Choroid plexus epithelial cell (primary cell): ENCODE measurements around the gene MED15.
"Not testable (repeated sequence)": the region's sequence is repeated elsewhere in the genome, so short reads cannot be mapped to it uniquely, and the experiment has no call there.

ENCODE experiments used
- DNase-seq: peaks from one replicate; pipeline ENCODE4 v3.0.0-alpha.2; 2010; ENCODE audit warnings: low read depth
- H3K4me3 ChIP-seq: 2 replicates; pipeline ENCODE4 v1.5.1; 2011; ENCODE audit warnings: low read depth, mild to moderate bottlenecking, control low read depth, low read length, moderate library complexity
- CTCF ChIP-seq: conservative IDR thresholded peaks from 2 replicates; pipeline ENCODE4 v1.5.1; 2011; ENCODE audit warnings: low read depth, mild to moderate bottlenecking, control low read depth, inconsistent platforms, low read length, moderate library complexity

Gene MED15

GRCh38 chr22:20506543-20507252 lies 712 bp upstream of the MED15 start:
- H3K4me3 ChIP-seq, result peak overlapping the region; percentile 77
- no peak for DNase-seq
- TF ChIP-seq CTCF, result no peak

- peak overlapping the region; percentile 77 for H3K4me3 ChIP-seq
- DNase-seq, result not testable (repeated sequence)
These were observed 801 bp downstream of the MED15 start for GRCh38 chr22:20508067-20508755.

- TF ChIP-seq CTCF, result no peak
- DNase-seq, result no peak
- peak overlapping the region; percentile 77 for H3K4me3 ChIP-seq
These were observed 1.4 kb downstream of the MED15 start for GRCh38 chr22:20508815-20509271.

- peak overlapping the region; percentile 77 for H3K4me3 ChIP-seq
- DNase-seq, result peak; percentile 95
- no peak for TF ChIP-seq CTCF
These were observed 2.1 kb downstream of the MED15 start for GRCh38 chr22:20509344-20510047.

GRCh38 chr22:20510811-20511577 lies 3.6 kb downstream of the MED15 start:
- H3K4me3 ChIP-seq, result no peak overlapping the region

GRCh38 chr22:20511578-20512229 lies 4.3 kb downstream of the MED15 start:
- TF ChIP-seq CTCF, result no peak

More at GRCh38 chr22:20510811-20511577, 3.6 kb downstream of the MED15 start:
- TF ChIP-seq CTCF, result no peak
- DNase-seq, result no peak

More at GRCh38 chr22:20511578-20512229, 4.3 kb downstream of the MED15 start:
- DNase-seq, result no peak
- no peak overlapping the region for H3K4me3 ChIP-seq
